HEK293T (cell line): Measurements from ENCODE around the gene ESPN.

Experiments
- CTBP1 ChIP-seq: fragments of 450-650 bp; IDR thresholded peaks from 2 replicates; pipeline ENCODE4 v1.6.1; 2016; ENCODE audit warnings: borderline replicate concordance
- ELF4 ChIP-seq: fragments of 450-650 bp; IDR thresholded peaks from 2 replicates; pipeline ENCODE4 v1.6.1; 2017; ENCODE audit warnings: antibody characterized with exemption
- FOXM1 ChIP-seq: fragments of 450-650 bp; IDR thresholded peaks from 2 replicates; pipeline ENCODE4 v1.6.1; 2017; ENCODE audit warnings: mild to moderate bottlenecking, borderline replicate concordance
- ZNF384 ChIP-seq: fragments of 450-650 bp; IDR thresholded peaks from 2 replicates; pipeline ENCODE4 v1.6.1; 2016

GRCh38 chr1:6487804-6488484, 63.4 kb downstream of the ESPN start:
- no peak for TF ChIP-seq ZNF384
- TF ChIP-seq CTBP1 = no peak
- TF ChIP-seq ELF4 = no peak
- no peak for TF ChIP-seq FOXM1
